ENCODE results near the gene GALNT3. TPM values are rescaled to one million over a fixed set of nuclear protein-coding genes. Genes with fewer than 3 reads are reported as not detected.

Gene GALNT3
- total and polyA plus RNA-seq, 9 of the 15 experiments (the other 6 are each of a cell fraction or from before 2014, with no cell fraction given): 0.03 to 0.29 (median 0.06) TPM; not detected in 6

- BruUV-seq (replicated peaks): no TSS peak
- H3K9me1 ChIP-seq (ENCODE audit: control insufficient read depth, insufficient read depth, low read length): no peaks in the 10 kb centered on the region
- H4K20me1 ChIP-seq (replicated peaks; ENCODE audit: control insufficient read depth, insufficient read depth, low read length): no peaks in the 10 kb centered on the region
- no peaks in the 10 kb centered on the region for H3K27me3 ChIP-seq (ENCODE audit: control insufficient read depth in 2 of 2, insufficient read depth in 2 of 2, low read length in 2 of 2)
- DNase-seq (ENCODE audit: extremely low read depth in 1 of 4, low spot score in 3 of 4): no peak
- H3K4me2 ChIP-seq (ENCODE audit: insufficient read depth, low read length): no peak overlapping the region
- H3K79me2 ChIP-seq (ENCODE audit: control insufficient read depth, insufficient read depth, low read length): no peaks in the 10 kb centered on the region
- no peak overlapping the region for H3K9ac ChIP-seq (ENCODE audit: insufficient read depth in 1 of 2, low read depth in 2 of 2, low read length in 2 of 2)
- H2AFZ ChIP-seq (ENCODE audit: low read depth, low read length): no peak overlapping the region
- H3K4me1 ChIP-seq (replicated peaks in 1 of 2; ENCODE audit: control insufficient read depth in 2 of 2, insufficient read depth in 2 of 2, low read length in 2 of 2): no peaks in the 10 kb centered on the region
- no peak overlapping the region for H3K4me3 ChIP-seq
- no peaks in the 10 kb centered on the region for H3K36me3 ChIP-seq (ENCODE audit: control insufficient read depth, insufficient read depth, low read length)
- WGBS (ENCODE audit: insufficient coverage, low coverage, missing lambda C conversion rate): 2% methylated on average over 3 of the region's 3 CpGs
- H3K9me3 ChIP-seq (replicated peaks; ENCODE audit: control insufficient read depth, insufficient read depth, low read depth, low read length): no peaks in the 10 kb centered on the region
- no peak overlapping the region for H3K27ac ChIP-seq (ENCODE audit: extremely low read depth, low read depth, low read length)
- intact Hi-C loops (cut with micrococcal nuclease): no loop called here
- in situ Hi-C loops (cut with MboI): no loop called here
- no peak for ATAC-seq
- no peak for TF ChIP-seq ZNF398 (CRISPR knock-in tag; IDR thresholded peaks at IDR 0.05)
- TF ChIP-seq ZNF134 (CRISPR knock-in tag; conservative IDR thresholded peaks at IDR 0.05): no peak
- ChIA-PET CTCF (ENCODE audit: low intra/inter-chr PET ratio) (no interaction called here), POLR2A (interaction anchor here (0.7 kb wide), 1 partner anchor 18 kb away, joined by 3 read pairs; no protein-coding TSS in a partner anchor)
- FAIRE-seq: no peak
Measured at GRCh38 chr2:165837122-165837521, 43.1 kb upstream of the GALNT3 start.

- 0% methylated on average over 2 of the region's 2 CpGs for WGBS (ENCODE audit: insufficient coverage, low coverage, missing lambda C conversion rate)
- Histone ChIP-seq H3K36me3 (ENCODE audit: control insufficient read depth, insufficient read depth, low read length) (no peaks in the 10 kb centered on the region), H3K4me2 (ENCODE audit: insufficient read depth, low read length) (no peak overlapping the region), H3K27me3 (ENCODE audit: control insufficient read depth in 2 of 2, insufficient read depth in 2 of 2, low read length in 2 of 2) (no peaks in the 10 kb centered on the region), H3K27ac (ENCODE audit: extremely low read depth, low read depth, low read length) (no peak overlapping the region), H3K9ac (ENCODE audit: insufficient read depth in 1 of 2, low read depth in 2 of 2, low read length in 2 of 2) (no peak overlapping the region), H3K4me3 (no peak overlapping the region), H4K20me1 (replicated peaks; ENCODE audit: control insufficient read depth, insufficient read depth, low read length) (no peaks in the 10 kb centered on the region), H3K79me2 (ENCODE audit: control insufficient read depth, insufficient read depth, low read length) (no peaks in the 10 kb centered on the region), H3K9me1 (ENCODE audit: control insufficient read depth, insufficient read depth, low read length) (no peaks in the 10 kb centered on the region), H3K9me3 (replicated peaks; ENCODE audit: control insufficient read depth, insufficient read depth, low read depth, low read length) (no peaks in the 10 kb centered on the region), H3K4me1 (replicated peaks in 1 of 2; ENCODE audit: control insufficient read depth in 2 of 2, insufficient read depth in 2 of 2, low read length in 2 of 2) (no peaks in the 10 kb centered on the region), H2AFZ (ENCODE audit: low read depth, low read length) (no peak overlapping the region)
- ATAC-seq (no peak), DNase-seq (ENCODE audit: extremely low read depth in 1 of 4, low spot score in 3 of 4) (no peak), FAIRE-seq (no peak)
- TF ChIP-seq HNRNPUL1 (IDR thresholded peaks at IDR 0.05; ENCODE audit: low read length) (no peak), ATF1 (CRISPR knock-in tag; IDR thresholded peaks at IDR 0.05) (no peak), ATF1 (tag; IDR thresholded peaks at IDR 0.05) (no peak), ZNF586 (CRISPR knock-in tag; conservative IDR thresholded peaks at IDR 0.05) (no peak)
- CTCF ChIA-PET (ENCODE audit: low intra/inter-chr PET ratio): no interaction called here
- BruUV-seq (replicated peaks): no TSS peak
- in situ Hi-C loops (cut with MboI) (no loop called here), intact Hi-C loops (cut with micrococcal nuclease) (no loop called here)
- POLR2A ChIA-PET: no interaction called here
Measured at GRCh38 chr2:165835363-165835762, 41.3 kb upstream of the GALNT3 start.
